Measurements from ENCODE around the gene PODN. TPM values are rescaled to one million over a fixed set of nuclear protein-coding genes. Genes with fewer than 3 reads are reported as not detected.
A peak's percentile ranks its signal among the peaks of the same experiment; 100 is the strongest.

PODN gene
- total RNA-seq, 2 donors from 2014 or later = 44.1 to 47.2 TPM

DNA sequence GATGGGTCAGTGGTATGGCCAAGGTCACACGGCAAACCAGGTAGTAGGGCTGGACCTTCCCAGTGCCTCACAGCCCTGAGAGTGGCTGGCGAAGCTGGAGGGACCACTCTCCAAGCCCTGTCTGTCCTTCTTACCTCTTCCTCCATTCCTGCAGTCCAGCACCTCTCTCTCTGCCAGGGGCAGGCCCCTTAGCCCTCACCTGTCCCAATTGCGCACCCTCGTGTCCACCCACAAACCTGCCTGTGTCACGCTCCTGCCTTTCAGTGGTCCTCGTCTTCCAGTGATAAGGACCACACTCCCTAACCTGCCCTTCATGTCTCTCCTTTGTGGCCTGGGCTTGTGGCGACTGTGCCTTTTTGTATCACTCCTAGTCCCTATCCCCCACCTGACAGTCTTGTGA is 3.4 kb downstream of the PODN start:
- H3K27ac ChIP-seq = no peak overlapping the region
- DNase-seq (ENCODE audit: low spot score) = peak; percentile 55
- no peaks in the 10 kb centered on the region for H3K36me3 ChIP-seq
- no peak overlapping the region for H3K4me3 ChIP-seq
- no peaks in the 10 kb centered on the region for H3K27me3 ChIP-seq
- no peaks in the 10 kb centered on the region for H3K9me3 ChIP-seq
- TF ChIP-seq, protein P1, sequence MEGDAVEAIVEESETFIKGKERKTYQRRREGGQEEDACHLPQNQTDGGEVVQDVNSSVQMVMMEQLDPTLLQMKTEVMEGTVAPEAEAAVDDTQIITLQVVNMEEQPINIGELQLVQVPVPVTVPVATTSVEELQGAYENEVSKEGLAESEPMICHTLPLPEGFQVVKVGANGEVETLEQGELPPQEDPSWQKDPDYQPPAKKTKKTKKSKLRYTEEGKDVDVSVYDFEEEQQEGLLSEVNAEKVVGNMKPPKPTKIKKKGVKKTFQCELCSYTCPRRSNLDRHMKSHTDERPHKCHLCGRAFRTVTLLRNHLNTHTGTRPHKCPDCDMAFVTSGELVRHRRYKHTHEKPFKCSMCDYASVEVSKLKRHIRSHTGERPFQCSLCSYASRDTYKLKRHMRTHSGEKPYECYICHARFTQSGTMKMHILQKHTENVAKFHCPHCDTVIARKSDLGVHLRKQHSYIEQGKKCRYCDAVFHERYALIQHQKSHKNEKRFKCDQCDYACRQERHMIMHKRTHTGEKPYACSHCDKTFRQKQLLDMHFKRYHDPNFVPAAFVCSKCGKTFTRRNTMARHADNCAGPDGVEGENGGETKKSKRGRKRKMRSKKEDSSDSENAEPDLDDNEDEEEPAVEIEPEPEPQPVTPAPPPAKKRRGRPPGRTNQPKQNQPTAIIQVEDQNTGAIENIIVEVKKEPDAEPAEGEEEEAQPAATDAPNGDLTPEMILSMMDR (IDR thresholded peaks at IDR 0.05) = no peak
- peaks cover 0 to 35% of the 10 kb centered on the region in 2 donors for H3K4me1 ChIP-seq

DNA sequence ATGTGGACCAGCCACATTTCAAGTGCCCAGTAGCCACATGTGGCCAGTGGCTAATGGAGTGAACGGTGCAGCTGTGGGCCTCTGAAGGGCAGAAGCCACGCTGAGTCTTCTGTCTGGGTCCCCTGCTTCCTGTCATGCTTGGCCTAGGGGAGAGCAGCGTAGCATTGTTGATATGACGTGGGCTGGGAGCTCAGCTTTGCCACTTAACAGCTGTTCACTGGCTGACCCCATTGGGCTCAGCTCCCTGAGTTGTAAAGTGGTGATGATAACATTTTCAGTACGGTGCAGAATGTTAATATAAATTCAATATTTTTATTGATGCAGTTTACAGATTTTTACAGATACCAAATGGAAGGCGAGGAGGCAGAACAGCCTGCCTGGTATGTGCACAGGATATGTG is 4.5 kb downstream of the PODN start:
- TF ChIP-seq, protein P1 (IDR thresholded peaks at IDR 0.05) = no peak
- no peaks in the 10 kb centered on the region for H3K9me3 ChIP-seq
- H3K4me3 ChIP-seq = no peak overlapping the region
- peaks cover 0 to 27% of the 10 kb centered on the region in 2 donors for H3K4me1 ChIP-seq
- no peaks in the 10 kb centered on the region for H3K36me3 ChIP-seq
- H3K27ac ChIP-seq = peak overlapping the region in 1 of 2 donors; percentile 45
- no peaks in the 10 kb centered on the region for H3K27me3 ChIP-seq
- peak; percentile 59 for DNase-seq (ENCODE audit: low spot score)

DNA sequence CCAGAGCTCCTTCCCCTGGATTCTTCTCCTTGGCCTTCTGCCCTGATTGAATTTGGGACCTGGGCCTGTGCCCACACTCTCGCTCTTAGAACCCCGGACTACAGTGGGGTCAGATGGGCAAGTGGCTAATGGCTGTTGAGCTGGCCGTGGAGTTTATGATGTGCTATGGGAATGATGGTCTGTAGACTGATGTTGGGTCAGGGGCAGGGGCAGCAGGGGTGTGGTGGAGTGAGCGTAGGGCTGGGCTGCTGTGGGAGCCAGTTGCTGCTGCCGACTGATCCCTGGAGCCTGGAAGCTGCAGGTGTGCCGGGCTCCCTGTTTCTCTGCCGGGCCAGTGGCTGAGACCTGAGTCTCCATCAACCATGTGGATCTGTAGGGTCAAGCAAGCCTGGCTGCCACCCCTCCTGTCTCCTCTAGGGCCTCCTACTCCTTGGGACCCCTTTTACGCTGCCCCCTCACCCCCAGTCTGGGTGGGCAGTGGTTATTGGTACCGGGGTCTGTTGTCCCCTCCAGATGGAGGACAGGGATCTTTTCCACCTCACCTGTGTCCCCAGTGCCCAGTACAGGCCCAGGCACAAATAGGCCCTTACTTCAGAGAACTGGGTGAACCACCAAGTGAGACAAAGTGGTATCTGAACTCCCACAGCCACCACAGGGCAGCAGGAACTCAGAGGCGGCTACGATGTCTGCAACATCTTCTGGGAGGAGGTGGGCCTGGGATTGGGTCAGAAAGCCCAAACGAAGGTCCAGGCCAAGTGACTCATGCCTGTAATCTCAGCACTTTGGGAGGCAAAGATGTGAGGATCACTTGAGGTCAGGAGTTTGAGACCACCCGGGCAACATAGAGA is 5.1 kb downstream of the PODN start:
- H3K27me3 ChIP-seq = no peaks in the 10 kb centered on the region
- peak overlapping the region; percentile 39 to 45 for H3K27ac ChIP-seq
- no peaks in the 10 kb centered on the region for H3K36me3 ChIP-seq
- TF ChIP-seq, protein P1 (IDR thresholded peaks at IDR 0.05) = no peak
- no peaks in the 10 kb centered on the region for H3K9me3 ChIP-seq
- peaks cover 0 to 23% of the 10 kb centered on the region in 2 donors for H3K4me1 ChIP-seq
- H3K4me3 ChIP-seq = no peak overlapping the region
- peak; percentile 59 for DNase-seq (ENCODE audit: low spot score)

DNA sequence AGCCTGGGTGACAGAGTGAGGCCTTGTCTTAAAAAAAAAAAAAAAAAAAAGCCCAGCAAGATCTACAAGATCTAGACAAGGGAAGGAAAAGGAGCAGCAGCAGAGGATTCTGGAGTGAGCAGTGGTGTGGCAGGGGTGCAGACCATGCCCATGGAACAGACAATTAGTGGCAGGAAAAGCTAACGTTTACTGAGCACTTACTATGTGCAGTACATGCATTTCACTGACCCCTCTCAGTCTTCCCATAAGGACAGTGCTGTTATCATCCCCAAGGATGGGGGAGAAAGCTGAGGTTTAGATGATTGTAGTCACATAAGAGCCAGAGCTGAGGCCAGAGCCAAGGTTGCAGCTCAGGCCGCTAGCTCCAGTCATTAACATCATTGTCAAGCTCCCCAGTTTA is 5.9 kb downstream of the PODN start:
- Histone ChIP-seq H3K36me3 (no peaks in the 10 kb centered on the region), H3K9me3 (no peaks in the 10 kb centered on the region), H3K4me1 (peaks cover 0 to 15% of the 10 kb centered on the region in 2 donors), H3K27ac (no peak overlapping the region), H3K4me3 (no peak overlapping the region), H3K27me3 (no peaks in the 10 kb centered on the region)
- DNase-seq (ENCODE audit: low spot score) = no peak
- TF ChIP-seq, protein P1 (IDR thresholded peaks at IDR 0.05) = no peak

DNA sequence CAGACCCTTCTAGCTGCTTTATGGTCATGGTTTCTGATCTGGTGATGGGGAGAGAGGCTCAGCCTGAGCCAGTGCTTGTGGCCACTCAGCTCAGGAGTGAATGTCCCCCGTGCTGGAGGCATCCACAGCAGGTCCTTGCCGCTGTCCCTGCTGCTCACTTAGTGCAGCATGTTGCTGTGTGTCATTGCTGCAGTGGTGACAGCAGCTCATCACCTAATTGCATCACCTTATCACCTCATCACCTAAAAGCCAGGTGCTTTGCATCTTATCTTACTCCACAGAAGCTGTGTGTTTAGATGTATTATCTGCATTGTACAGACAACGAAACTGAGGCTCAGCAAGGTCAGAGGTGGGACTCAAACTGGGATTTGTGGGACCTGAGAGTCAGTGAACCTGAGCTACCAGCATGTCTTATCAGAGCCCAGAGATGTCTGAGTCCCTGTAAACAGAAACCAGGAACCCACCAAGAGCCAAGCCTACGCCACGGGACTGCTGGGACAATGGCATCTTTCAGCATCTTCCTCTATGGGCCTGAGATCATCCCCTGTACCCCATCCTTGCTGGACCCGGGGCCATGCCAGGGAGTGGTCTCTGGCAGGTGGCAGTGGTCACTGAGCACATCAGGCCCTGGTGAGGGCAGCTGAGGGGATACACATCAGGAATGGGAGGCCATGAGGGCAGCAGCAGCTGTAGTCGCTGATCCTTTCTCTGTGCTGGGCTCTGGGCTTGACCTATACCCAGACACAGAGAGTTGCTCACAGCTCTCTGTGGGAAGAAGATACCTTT is 6.5 kb downstream of the PODN start:
- no peak overlapping the region for H3K27ac ChIP-seq
- peak; percentile 50 for DNase-seq (ENCODE audit: low spot score)
- TF ChIP-seq, protein P1 (IDR thresholded peaks at IDR 0.05) = no peak
- H3K9me3 ChIP-seq = no peaks in the 10 kb centered on the region
- no peaks in the 10 kb centered on the region for H3K27me3 ChIP-seq
- H3K4me1 ChIP-seq = peaks cover 0 to 13% of the 10 kb centered on the region in 2 donors
- no peaks in the 10 kb centered on the region for H3K36me3 ChIP-seq
- H3K4me3 ChIP-seq = no peak overlapping the region
